ENCODE measurements around the gene ATG2A.

ATG2A gene

GRCh38 chr11:64916775-64917662 lies at the start of gene ATG2A:
TSS of gene ATG2A (minus strand) at chr11:64917209. CDS start at chr11:64917135, 74 bp downstream.
- peak; percentile 97 to 100 (median 98) for DNase-seq
- intact Hi-C loops (cut with DNase I), result no loop called here

GRCh38 chr11:64963072-64963631 lies 46.1 kb upstream of the ATG2A start:
- intact Hi-C loops (cut with DNase I), result no loop called here
- no peak for DNase-seq

GRCh38 chr11:64960719-64961118 lies 43.7 kb upstream of the ATG2A start:
- no peak for DNase-seq
- intact Hi-C loops (cut with DNase I), result no loop called here

GRCh38 chr11:64959498-64959897 lies 42.5 kb upstream of the ATG2A start:
- intact Hi-C loops (cut with DNase I), result no loop called here
- no peak for DNase-seq

- intact Hi-C loops (cut with DNase I), result no loop called here
Observed at GRCh38 chr11:64954201-64954600, 37.2 kb upstream of the ATG2A start.

GRCh38 chr11:64951529-64951928 lies 34.5 kb upstream of the ATG2A start:
- intact Hi-C loops (cut with DNase I), result no loop called here
- DNase-seq, result no peak

More at GRCh38 chr11:64954201-64954600, 37.2 kb upstream of the ATG2A start:
- no peak for DNase-seq

GRCh38 chr11:64947208-64947814 lies 30.3 kb upstream of the ATG2A start:
- intact Hi-C loops (cut with DNase I), result no loop called here
- DNase-seq, result no peak

GRCh38 chr11:64936539-64936938 lies 19.5 kb upstream of the ATG2A start:
- no peak for DNase-seq
- intact Hi-C loops (cut with DNase I), result no loop called here

GRCh38 chr11:64935359-64936081 lies 18.5 kb upstream of the ATG2A start, which contains the start of gene GPHA2:
TSS of gene GPHA2 (minus strand) at chr11:64935893. CDS start at chr11:64935460, 433 bp downstream.
- no peak for DNase-seq
- intact Hi-C loops (cut with DNase I), result no loop called here

- peak in 1 of 10 donors; percentile 75 for DNase-seq
- intact Hi-C loops (cut with DNase I), result no loop called here
Observed at GRCh38 chr11:64934682-64935358, 17.8 kb upstream of the ATG2A start.

GRCh38 chr11:64933935-64934681 lies 17.1 kb upstream of the ATG2A start:
- DNase-seq, result peak in 1 of 10 donors; percentile 73
- intact Hi-C loops (cut with DNase I), result no loop called here

GRCh38 chr11:64933213-64933934 lies 16.4 kb upstream of the ATG2A start:
- peak in 1 of 10 donors; percentile 72 for DNase-seq
- intact Hi-C loops (cut with DNase I), result no loop called here

GRCh38 chr11:64932324-64932723 lies 15.3 kb upstream of the ATG2A start:
- no peak for DNase-seq
- intact Hi-C loops (cut with DNase I), result no loop called here

- no peak for DNase-seq
- intact Hi-C loops (cut with DNase I), result no loop called here
Observed at GRCh38 chr11:64931290-64931689, 14.3 kb upstream of the ATG2A start.

- DNase-seq, result no peak
- intact Hi-C loops (cut with DNase I), result no loop called here
Observed at GRCh38 chr11:64930340-64930739, 13.3 kb upstream of the ATG2A start.

- no peak for DNase-seq
Observed at GRCh38 chr11:64929625-64930024, 12.6 kb upstream of the ATG2A start.

GRCh38 chr11:64928957-64929356 lies 11.9 kb upstream of the ATG2A start:
- intact Hi-C loops (cut with DNase I), result loop anchor here (5.0 to 10.0 kb wide), 3 partner anchors 83 to 186 kb away; partner anchors contain the start of genes ARL2, CDCA5, TM7SF2 and ZFPL1
- no peak for DNase-seq

More at GRCh38 chr11:64929625-64930024, 12.6 kb upstream of the ATG2A start:
- intact Hi-C loops (cut with DNase I), result loop anchor here (5.0 to 10.0 kb wide), 3 partner anchors 83 to 185 kb away; partner anchors contain the start of genes ARL2, CDCA5, TM7SF2 and ZFPL1

GRCh38 chr11:64926689-64927088 lies 9.7 kb upstream of the ATG2A start:
- intact Hi-C loops (cut with DNase I), result loop anchor here (5.0 to 10.0 kb wide), 3 partner anchors 86 to 188 kb away; partner anchors contain the start of genes ARL2, CDCA5, TM7SF2 and ZFPL1
- DNase-seq, result peak in 2 of 10 donors; percentile 12 to 72

Data from posterior cingulate gyrus (tissue), 11 donors.